B cell (primary cell): ENCODE results near the gene PLVAP.

Source experiments
- CTCF ChIP-seq: fragments of 200-600 bp; IDR thresholded peaks from one replicate; pipeline ENCODE4 v1.8.0; 2022; ENCODE audit warnings: antibody characterized with exemption, mild to moderate bottlenecking
- EZH2 ChIP-seq: IDR thresholded peaks from 2 replicates; pipeline ENCODE4 v1.6.1; 2012; ENCODE audit warnings: borderline replicate concordance, low read depth, mild to moderate bottlenecking, moderate library complexity, low read length; ENCODE audit not compliant: insufficient read depth, poor library complexity, severe bottlenecking

GRCh38 chr19:17359905-17360800, 17.0 kb downstream of the PLVAP start:
- no peak for TF ChIP-seq CTCF
- TF ChIP-seq EZH2: no peak
